HL-60 (cell line): ENCODE measurements around the gene ENO3.

Source experiments
- DNase-seq, 2 experiments: peaks; one replicate each; pipeline ENCODE4 v3.0.0-alpha.2; 2010 to 2020; ENCODE audit warnings: low read depth in 1 of 2, low spot score in 1 of 2
- H3K27ac ChIP-seq: fragments of 250-450 bp; sonication (Bioruptor Pico); replicated peaks from 2 replicates; pipeline ENCODE4 v1.5.1; 2020; ENCODE audit warnings: mild to moderate bottlenecking, moderate library complexity
- H3K27me3 ChIP-seq: fragments of 250-450 bp; sonication (Bioruptor Pico); 2 replicates; pipeline ENCODE4 v1.5.1; 2021; ENCODE audit warnings: mild to moderate bottlenecking, moderate library complexity; ENCODE audit not compliant: insufficient read depth, poor library complexity, severe bottlenecking
- H3K4me3 ChIP-seq: replicated peaks from 2 replicates; pipeline ENCODE4 v1.5.1; 2011; ENCODE audit warnings: mild to moderate bottlenecking, control low read depth, low read length; ENCODE audit not compliant: insufficient read depth
- CTCF ChIP-seq: IDR thresholded peaks from one replicate; pipeline ENCODE4 v1.5.1; 2011; ENCODE audit warnings: low read length, control low read depth, inconsistent platforms; ENCODE audit not compliant: insufficient read depth
- GABPA ChIP-seq: IDR thresholded peaks from 2 replicates; pipeline ENCODE4 v1.6.1; 2012; ENCODE audit warnings: low read depth
- POLR2AphosphoS5 ChIP-seq: IDR thresholded peaks from 2 replicates; pipeline ENCODE4 v1.6.1; 2012; ENCODE audit warnings: low read depth
- REST ChIP-seq: IDR thresholded peaks from 2 replicates; pipeline ENCODE4 v1.6.1; 2012; ENCODE audit warnings: low read depth; ENCODE audit not compliant: insufficient replicate concordance
- SPI1 ChIP-seq: IDR thresholded peaks from 2 replicates; pipeline ENCODE4 v1.6.1; 2012; ENCODE audit warnings: low read depth, mild to moderate bottlenecking, borderline replicate concordance

The ENO3 gene

DNA sequence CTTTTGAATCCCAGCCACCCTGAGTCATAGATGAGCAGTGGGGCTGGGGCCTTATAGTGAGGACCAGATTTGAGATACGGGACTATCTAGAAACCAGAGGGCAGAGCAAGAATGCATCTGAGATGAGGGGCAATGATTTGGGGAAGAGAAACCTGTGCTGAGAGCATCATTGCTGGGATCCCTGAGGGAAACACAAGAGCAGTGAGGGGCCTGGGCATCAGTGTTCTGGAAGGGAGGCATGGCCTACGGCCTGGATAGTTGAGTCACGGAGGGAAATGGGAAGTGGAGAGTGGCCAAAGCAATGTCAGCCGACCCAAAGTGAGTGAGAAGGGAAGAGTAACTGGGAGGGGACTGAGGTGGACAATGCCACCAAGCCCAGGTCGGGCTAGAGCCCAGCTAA, 31.4 kb downstream of the ENO3 start:
- Histone ChIP-seq H3K27ac (no peak overlapping the region), H3K27me3 (no peaks in the 10 kb centered on the region), H3K4me3 (no peak overlapping the region)
- TF ChIP-seq GABPA (no peak), CTCF (no peak), SPI1 (no peak), POLR2AphosphoS5 (no peak), REST (no peak)
- DNase-seq = no peak

DNA sequence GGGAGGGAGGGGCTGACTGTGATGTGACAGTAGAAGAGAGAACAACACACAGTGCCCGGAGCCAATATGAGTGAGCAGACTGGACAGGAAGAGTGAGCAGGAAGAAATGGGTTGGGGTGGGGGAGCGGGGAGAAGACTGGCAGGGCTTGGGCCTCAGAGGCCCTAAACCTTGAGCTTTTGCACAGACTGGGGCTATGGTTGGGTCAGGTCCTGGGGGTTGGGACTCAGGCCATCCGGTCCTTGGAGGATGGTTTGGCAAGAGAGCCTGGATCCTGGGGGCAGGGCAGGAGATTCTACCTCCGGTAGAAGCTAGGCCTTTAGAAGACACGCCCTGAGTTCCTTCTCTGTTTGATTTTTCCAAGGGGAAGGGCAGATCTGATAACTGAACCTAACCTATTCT, 35.5 kb downstream of the ENO3 start:
- Histone ChIP-seq H3K27ac (no peak overlapping the region; the same call in 1 of the 2 replicates), H3K4me3 (peak overlapping the region; percentile 69), H3K27me3 (no peaks in the 10 kb centered on the region)
- no peak for TF ChIP-seq SPI1
- no peak for TF ChIP-seq GABPA
- no peak for TF ChIP-seq POLR2AphosphoS5
- TF ChIP-seq REST = no peak
- TF ChIP-seq CTCF = no peak
- DNase-seq = no peak

DNA sequence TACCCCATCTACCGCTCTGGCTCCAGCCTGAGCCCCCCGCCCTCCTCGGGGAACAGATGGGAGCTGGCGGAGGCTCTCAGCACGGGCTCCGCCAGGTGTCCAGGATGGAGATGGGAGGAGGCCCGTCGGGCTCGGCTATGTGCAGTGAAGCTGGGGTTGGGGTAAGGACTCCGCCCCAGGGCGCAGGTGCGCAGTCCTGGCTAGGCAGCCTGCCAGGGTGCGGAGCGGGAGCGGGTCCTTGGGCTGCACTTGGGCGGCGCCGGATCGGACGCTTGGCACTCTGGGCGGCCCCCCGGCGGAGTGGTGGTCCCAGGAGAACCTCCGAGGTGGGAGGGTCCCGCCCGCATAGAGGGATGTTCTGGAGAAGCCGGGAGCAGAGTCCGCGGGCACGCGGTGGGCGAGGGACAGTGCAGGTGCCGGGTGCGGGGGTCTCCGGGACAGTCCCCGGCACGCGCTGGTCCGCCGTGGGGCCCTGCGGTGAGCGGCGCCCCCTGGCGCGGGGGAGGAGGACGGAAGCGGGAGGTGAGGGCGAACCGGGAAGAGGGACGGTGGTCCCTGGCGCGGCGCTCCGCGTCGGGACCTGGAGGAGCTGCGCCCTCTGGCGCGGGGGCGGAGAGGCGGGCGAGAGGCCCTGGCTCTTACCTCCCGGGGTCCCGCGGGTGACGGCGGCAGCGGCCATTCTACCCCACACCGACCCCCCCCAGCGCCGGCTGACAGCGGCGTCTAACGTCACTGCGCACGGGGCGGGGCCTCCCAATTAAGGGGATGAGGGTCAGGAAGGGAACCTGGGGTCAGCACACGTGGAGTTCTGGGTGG, 36.2 kb downstream of the ENO3 start, which contains the start of gene CAMTA2:
TSS of gene CAMTA2 (minus strand) at position 725 of the 816 bp plus-strand sequence. CDS start 1,453 bp downstream, outside the sequence.
- Histone ChIP-seq H3K4me3 (peak within 1 kb of the TSS; percentile 69), H3K27ac (peak within 1 kb of the TSS; percentile 55), H3K27me3 (no peaks in the 10 kb centered on the region)
- TF ChIP-seq POLR2AphosphoS5 (no peak), CTCF (no peak), GABPA (no peak), SPI1 (no peak), REST (no peak)
- DNase-seq = peak; percentile 73 to 79
